GM18526 (cell line): ENCODE results near the gene WASHC3.

ENCODE experiments used
- POLR2A ChIP-seq: IDR thresholded peaks from 3 replicates; pipeline ENCODE4 v1.6.1; 2011; ENCODE audit not compliant: insufficient read length; ENCODE audit errors: extremely low read depth

Gene WASHC3

DNA sequence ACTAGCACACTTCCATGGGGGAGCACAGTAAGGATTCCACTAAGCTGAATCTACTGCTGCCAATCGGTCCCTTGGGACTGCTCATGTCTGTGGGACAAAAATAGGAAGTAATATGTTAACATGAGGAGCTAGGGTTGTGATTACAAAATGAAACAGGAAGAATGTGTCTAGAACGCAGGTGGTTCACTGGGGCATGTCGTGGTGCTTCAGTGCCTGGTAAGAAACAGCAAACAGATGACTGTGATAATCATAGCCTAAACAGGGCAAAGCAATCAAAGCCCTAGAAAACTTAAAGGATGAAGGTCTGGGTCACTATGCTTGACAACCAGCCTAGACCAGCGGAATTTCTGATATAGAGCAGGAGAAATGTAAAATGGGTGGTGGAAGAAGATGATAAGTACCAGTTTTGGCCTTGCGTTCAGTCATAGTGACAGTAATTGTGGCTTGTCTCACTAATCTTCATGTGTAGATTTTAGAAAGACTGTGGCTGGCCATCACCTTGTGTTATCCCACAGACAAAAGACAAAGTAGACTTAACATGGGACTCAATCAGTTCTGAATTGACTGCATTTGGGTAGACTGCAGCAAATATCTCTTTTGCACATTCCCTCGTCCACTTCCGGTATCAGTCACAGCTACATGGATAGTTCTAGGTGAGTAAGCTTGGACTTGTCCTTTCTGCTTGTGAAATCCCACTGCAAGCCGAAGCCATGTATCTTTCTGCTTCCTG is 51.4 kb downstream of the WASHC3 start:
- TF ChIP-seq POLR2A, result no peak

DNA sequence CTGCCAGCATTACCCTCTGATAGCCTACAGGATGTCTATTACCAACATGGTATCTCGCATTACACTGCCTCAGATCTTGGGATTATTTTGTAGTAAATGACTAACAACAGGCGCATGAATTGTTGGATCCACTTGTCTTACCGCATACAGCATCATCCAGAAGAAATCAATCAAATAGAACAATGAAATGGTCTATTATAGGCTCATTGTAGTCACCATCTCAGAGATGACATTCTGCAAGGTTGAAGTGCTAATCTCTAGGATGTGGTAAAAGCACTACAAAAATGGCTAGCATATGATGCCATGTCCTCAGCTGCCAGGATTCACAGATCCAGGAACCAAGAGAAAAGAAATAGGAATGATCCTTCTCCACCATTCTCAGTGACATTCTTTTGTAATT is 52.0 kb downstream of the WASHC3 start:
- no peak for TF ChIP-seq POLR2A

DNA sequence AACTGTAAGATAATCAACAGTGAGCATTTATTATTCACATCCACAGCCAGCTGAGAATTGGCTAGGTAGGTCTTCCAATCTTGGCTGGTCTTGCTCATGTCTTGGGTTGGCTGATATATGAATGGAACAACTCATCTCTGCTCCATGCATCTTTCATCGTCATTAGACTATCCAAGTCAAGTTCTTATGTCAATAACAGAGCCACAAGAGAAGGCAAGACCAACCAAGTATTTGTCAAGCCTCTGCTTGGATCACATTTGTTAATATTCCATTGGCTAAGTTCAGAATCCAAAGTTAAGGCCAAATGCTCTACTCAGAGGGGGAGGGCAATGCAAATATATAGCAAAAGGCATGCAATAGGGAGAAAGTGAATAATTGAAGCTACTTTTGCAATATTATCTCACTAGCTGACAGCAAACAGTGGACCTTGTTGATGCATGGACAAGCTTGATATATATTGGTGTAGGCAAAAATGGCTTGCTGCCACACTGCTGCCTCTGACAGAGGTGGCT is 53.1 kb downstream of the WASHC3 start:
- no peak for TF ChIP-seq POLR2A

DNA sequence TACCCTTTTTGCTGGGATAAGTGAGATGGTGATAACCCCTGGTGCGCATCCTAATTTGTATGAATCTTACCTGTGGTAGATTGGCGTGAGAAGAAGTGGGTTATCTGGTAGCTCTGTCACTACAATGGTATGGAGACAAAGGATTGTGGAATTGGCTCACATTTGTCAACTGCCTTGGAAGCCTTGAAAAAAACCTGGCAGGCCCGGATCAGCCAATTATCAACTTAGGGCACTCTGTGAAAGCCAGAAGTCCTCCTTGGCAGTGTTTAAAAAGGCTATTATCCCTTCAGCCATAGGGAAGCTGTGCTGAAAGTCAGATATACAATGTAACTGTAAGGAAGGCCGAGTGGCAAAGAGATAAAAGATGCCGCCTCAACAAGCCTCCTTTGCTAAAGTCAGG is 56.5 kb downstream of the WASHC3 start:
- TF ChIP-seq POLR2A, result no peak

DNA sequence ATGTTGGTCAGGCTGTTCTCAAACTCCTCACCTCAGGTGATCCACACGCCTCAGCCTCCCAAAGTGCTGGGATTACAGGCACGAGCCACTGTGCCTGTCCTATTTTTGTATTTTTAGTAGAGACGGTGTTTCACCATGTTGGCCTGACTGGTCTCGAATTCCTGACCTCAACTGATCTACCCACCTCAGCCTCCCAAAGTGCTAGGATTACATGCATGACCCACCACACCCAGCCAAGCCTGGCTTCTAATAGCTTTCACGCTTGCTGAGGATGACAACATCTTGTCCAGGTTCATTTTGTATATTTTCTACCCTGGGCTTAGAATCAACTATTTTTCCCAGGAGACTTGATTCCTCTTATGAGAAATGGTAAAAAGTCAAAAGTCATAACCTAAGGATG is 64.7 kb downstream of the WASHC3 start:
- no peak for TF ChIP-seq POLR2A

DNA sequence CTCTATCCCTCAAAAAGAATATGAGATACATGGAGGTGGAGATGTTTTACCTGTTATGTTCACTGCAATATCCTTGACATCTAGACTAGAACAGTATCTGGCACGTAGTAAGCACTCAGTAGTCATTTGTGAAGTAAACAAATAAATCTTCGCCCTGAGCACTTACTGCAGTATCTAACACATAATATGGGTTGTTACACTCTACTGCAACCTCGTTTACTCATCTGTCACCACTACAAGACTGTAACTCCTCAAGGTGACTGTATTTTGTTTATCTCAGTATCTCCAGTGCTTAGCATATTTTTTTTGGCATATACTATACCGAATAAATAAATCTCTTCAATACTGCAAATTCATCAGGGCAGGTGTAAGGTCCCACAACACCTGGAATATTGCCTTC is 66.1 kb downstream of the WASHC3 start:
- TF ChIP-seq POLR2A, result no peak

DNA sequence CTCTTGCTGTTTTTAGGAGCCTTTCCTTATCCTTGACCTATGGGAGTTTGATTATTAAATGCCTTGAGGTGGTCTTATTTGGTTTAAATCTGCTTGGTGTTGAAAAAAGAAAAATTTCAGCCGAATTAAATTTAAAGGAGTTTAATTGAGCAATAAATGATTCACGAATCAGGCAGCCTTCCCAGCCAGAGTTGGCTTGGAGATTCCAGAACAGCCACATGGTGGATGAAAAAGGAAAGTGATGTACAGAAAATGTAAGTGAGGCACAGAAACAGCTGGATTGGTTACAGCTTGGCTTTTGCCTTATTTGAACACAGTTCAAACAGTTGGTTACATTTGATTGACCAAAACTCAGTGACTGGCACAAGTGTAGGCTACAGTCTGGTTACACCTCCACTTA is 69.7 kb downstream of the WASHC3 start:
- no peak for TF ChIP-seq POLR2A

DNA sequence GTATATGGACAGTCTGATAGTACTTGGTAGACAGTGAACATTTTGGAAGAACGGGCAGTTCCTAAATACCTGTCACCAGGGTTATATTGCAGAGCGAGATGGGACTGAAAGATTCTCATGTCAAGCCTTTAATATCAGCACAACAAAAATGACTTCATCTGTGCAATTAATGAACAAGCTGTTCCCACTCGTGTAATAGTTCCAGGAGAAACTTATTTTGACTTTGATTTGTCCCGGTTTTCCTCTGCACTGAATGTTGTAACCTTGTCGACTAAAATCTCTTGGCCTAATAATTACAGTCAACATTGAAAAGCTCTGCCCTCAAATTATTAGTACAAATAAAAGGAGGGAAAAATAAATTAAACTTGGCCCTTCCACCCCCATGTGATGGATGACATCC is 79.5 kb downstream of the WASHC3 start:
- no peak for TF ChIP-seq POLR2A

DNA sequence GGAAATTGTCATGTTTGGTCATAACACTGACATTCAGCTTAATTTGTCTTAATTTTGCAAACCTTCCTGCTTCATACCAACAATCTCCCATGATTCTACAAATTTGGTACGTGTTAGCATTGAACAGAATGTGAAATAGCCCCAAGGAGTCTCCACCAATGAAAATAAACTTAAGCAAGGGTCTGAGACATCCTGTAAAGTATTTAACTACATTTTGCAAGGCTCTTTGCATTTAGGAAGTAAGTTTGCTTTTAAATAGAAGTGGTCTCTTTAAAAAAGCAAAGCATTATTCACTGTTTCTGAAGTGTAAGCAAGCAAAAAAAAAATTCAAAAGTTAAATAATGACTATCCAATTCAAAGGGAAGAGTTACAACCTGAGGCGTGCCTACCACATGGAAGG is 79.9 kb downstream of the WASHC3 start:
- TF ChIP-seq POLR2A, result no peak

DNA sequence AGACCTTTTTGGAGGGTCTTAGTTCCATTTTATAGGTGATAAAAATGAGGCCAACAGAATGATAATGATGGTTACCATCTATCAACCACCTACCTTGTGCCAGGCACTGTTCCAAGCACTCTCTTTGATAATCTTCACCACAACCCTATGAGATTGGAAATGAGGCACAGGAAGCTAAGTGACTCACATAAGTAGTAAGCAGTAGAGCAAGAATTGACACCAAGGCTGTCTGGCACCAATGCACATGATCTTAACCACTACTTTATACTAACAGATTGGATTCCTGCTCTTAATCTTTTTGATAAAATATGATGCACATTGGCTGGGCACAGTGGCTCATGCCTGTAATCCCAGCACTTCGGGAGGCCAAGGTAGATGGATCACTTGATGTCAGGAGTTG is 93.0 kb downstream of the WASHC3 start:
- no peak for TF ChIP-seq POLR2A

DNA sequence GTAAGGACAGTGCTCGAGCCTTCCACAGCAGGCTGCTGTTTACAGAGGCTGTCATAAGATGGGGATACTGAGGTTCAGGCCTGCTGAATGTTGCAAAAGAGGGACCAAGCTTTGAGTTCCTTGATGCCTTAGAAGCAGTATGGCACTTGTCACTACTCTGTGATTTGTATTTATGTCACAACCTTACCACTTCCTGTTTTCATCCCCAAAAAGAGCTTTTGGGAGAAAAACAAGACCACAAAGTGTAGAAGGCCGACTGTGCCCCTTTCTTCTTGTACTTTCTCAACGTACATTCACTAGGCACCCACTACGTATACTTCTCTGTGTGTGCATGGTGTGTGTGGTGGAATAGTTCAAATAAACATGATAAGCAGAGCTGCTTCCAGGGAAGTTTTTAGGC is 94.3 kb downstream of the WASHC3 start:
- no peak for TF ChIP-seq POLR2A

DNA sequence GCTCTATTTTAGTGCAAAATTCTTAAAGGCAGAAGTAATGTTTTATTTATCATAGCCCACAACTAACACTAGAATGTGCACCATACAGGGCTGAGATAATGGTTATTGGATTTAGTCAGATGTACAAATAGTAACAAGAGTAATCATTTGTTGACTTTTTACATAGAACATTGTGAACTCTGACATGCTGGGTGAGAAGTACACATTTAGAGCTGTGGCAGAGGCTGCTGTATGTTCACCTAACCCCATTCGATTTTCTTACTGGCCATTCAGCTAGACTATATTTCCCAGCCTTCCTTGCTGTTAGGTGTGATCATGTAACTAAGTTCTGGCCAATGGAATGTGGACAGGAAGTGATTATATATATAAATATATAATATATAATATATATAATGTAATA is 95.3 kb downstream of the WASHC3 start:
- no peak for TF ChIP-seq POLR2A

DNA sequence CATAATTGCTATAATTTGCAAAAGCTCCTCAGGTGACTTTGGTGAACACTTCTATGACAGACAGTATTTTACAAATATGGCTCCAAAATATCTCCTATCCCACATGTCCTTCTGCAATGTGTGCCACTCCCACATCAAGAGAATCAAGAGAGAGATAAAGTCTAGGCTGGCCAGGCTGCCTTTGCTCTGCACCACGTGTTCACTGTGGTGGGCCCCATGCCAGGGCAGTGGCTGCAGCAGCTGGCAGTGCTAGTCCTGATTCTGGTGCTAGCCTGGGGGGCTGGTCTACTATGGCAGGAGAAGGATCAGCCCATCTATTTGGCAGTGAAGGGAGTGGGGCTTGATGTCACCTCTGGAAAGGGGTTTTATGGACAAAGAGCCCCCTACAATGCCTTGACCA is 98.1 kb downstream of the WASHC3 start:
- TF ChIP-seq POLR2A, result no peak
